CD4-positive, alpha-beta T cell treated with Interleukin-17A for 1 hour (primary cell): Measurements from ENCODE around the gene DNPH1.

Experiments used
- DNase-seq: peaks from one replicate; pipeline ENCODE4 v3.0.0-alpha.2; 2020

The DNPH1 gene

GRCh38 chr6:43180058-43180457 lies 49.2 kb downstream of the DNPH1 start:
- no peak for DNase-seq

DNA sequence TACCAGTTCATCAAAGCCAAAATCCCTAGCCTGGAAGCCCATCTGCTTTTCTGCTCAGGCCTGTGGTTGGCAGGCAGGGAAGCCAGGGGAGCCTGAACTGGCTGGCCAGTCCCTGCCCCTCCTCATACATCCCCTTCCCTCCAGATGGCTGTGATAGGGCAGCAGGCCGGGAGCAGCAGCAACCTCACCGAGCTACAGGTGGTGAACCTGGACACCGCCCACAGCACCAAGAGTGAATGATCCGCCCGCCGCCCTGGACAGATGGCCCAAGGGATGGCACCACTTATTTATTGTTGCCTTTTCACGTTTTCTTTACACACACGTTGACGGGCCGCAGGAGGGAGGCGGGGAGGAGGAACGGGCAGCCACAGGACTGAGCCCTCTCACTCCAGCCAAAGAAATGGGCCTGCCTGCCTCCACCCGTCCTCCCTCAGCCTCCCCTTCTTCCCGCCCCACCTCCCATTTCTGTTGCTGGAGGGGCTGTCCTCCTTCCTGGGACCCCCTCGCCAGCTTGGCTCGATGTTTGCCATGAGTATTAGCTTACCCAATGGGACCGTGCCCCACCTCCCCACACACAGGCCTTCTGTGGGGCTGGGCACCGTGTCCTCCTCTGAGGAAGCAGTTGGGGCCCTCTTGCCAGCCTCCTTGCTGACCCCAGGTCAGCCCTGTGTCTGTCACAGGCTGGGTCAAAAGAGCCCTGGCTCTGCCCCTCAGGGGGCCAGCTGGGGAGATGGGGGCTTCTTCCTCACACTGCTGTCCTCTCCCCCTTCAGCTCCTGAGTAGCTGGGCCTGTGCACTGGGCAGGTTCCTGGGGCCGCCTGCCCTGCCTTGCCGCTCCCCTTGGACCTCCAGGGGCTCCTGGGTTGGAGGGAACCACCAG lies 50.1 kb downstream of the DNPH1 start:
- no peak for DNase-seq

DNA sequence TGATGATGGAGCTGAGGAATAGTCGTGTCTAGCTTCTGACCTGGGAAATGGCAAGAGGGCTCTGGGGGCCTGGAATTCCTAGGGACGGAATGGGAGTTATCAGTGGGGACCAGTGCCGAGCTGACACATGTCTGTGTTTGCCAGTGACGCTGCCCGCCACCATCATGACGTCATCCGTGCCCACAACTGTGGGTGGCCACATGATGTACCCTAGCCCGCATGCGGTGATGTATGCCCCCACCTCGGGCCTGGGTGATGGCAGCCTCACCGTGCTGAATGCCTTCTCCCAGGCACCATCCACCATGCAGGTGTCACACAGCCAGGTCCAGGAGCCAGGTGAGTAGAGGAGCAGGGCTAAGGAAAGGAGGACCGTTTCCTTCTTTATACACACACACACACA lies 51.1 kb downstream of the DNPH1 start:
- no peak for DNase-seq

GRCh38 chr6:43176423-43176786 lies 52.9 kb downstream of the DNPH1 start:
- no peak for DNase-seq

GRCh38 chr6:43175676-43176422 lies 53.4 kb downstream of the DNPH1 start:
- no peak for DNase-seq
